Frontal cortex (tissue), 4 donors: ENCODE data around the gene SULT1A2. TPM values are rescaled to one million over a fixed set of nuclear protein-coding genes. Genes with fewer than 3 reads are reported as not detected.
"Not testable (repeated sequence)": the region's sequence is repeated elsewhere in the genome, so short reads cannot be mapped to it uniquely, and the experiment has no call there.

Experiments
- DNase-seq, 2 donors: peaks; one replicate each; pipeline ENCODE4 v3.0.0; 2012; ENCODE audit warnings: low spot score in 2 of 2
- FAIRE-seq: peaks from 2 replicates; lab custom pipeline; 2012; peaks lifted over from hg19 to GRCh38; lab: Jason Lieb, UNC
- total RNA-seq: library from RNA; depleted of rRNA; stranded (reverse); fragments of >200 nt; gene quantifications from one replicate; pipeline ENCODE4 v1.2.3, GENCODE V29; 2014
- donor health status: control.
- donor health status: control.
- donor health status: control.

The SULT1A2 gene
- total RNA-seq, result 0.41 TPM

DNA sequence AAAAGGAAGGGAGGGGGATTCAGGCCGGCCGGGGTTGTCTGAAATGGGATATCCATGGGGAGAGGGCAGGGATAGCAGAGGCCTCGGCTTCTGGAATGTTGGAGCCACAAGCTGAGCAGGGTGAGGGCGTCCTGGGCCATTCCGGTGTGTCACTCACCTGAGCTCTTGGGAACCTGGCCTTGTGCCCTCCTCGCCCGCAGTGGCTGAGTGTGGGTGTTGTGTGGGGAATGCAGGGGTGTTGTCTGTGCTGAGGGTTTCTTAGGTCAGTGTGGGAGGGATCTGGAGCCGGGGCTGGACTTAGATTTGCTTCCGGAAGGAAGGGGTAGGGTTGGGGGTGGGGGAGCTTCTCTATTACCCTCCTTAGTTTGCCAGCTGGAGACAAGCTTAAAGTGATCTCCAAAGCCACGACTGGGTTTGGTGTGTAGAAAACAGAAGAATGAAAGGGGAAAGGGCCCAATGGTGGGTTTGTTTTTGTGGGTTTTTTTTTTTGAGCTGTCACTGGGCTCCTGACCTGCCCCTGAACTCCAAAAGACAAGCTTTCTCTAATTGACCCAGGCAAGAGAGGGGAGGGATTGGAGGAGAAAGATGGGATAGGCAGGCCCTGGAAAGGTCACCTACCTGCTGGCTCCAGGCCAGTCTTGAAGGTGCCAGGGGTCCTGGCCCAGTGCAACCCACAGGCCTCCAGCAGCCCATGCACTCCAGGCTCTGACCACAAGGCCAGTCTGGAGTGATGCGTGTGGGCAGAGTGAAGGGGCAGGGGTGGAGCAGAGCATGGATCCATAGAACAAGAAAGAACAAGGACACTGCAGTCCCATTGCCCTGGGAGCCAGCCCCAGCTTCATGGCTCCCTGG is at the start of gene SULT1A2:
Gene SULT1A2 (minus strand): TSS at position 211 of the 852 bp plus-strand sequence. CDS start 1,120 bp downstream, outside the sequence.
- DNase-seq (no peak), FAIRE-seq (no peak)

DNA sequence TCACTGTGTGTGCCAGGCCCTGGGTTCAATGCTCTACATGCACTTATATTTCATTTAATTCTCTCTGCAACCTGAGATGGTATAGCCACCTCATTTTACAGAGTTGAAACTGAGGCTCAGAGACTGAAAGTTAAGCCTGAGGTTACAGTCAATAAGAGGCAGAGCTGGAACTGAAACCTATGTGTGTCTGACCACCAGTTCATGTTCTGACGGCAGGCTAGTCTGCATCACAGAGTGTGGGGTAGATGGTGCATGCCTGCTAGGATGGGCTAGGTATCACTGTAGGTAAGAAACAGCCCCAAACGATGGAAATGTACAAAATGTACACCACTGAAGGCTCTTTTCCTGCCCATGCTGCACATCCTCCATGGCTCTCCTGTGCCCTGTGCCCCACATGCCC is 43.1 kb upstream of the SULT1A2 start:
- DNase-seq, FAIRE-seq: not testable (repeated sequence)

DNA sequence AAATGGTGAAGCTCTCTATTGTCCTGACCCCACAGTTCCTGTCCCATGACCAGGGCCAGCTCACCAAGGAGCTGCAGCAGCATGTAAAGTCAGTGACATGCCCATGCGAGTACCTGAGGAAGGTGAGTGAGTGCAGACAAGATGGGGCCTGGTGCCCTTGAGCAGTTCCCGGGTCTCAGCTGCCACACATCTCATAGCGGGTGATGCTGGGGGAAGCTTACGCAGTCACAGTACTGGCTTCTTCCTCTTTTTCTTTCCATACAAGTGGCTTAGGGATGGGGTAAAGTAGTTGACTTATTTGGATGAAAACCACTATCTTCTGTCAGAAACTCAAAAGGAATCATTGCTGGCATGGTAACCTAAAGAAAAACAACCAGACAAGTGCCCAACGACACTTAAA is 41.5 kb upstream of the SULT1A2 start:
- FAIRE-seq, DNase-seq: not testable (repeated sequence)

DNA sequence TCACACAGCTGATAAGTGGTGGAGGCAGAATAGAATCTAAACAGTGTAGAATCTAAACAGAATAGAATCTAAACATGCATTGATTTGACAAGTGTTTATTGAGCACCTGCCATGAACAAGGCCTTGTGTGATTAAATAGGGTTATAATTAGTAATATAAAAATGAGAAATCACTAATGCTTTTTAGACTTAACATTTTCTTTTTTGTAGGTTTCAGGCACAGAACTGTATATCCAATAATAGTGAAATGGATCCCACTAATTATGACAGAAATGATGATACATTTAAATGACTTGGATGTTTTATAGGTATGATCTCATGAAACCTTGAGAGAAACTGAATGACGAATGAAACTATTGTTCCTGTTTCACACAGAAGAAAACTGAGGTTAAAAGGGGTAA is 40.9 kb upstream of the SULT1A2 start, which contains the start of gene NPIPB8:
Gene NPIPB8 (plus strand): TSS at position 301 of the 400 bp plus-strand sequence. CDS start 296 bp downstream, outside the sequence.
- not testable (repeated sequence) for FAIRE-seq, DNase-seq

- not testable (repeated sequence) for DNase-seq, FAIRE-seq
Observed at GRCh38 chr16:28636093-28636823, 39.4 kb upstream of the SULT1A2 start.

GRCh38 chr16:28630905-28631304 is 34.1 kb upstream of the SULT1A2 start:
- not testable (repeated sequence) for DNase-seq, FAIRE-seq

GRCh38 chr16:28623172-28623711 is 26.4 kb upstream of the SULT1A2 start:
- FAIRE-seq, result no peak
- peak in 1 of 2 donors; percentile 33 for DNase-seq

GRCh38 chr16:28622532-28623171 is 25.8 kb upstream of the SULT1A2 start:
- peak in 1 of 2 donors; percentile 2 for DNase-seq
- FAIRE-seq, result not testable (repeated sequence)

GRCh38 chr16:28621481-28622155 is 24.8 kb upstream of the SULT1A2 start:
- FAIRE-seq (no peak), DNase-seq (peak in 1 of 2 donors; percentile 1)

GRCh38 chr16:28620316-28620715 is 23.5 kb upstream of the SULT1A2 start:
- not testable (repeated sequence) for FAIRE-seq, DNase-seq

GRCh38 chr16:28617874-28618273 is 21.0 kb upstream of the SULT1A2 start:
- no peak for FAIRE-seq

DNA sequence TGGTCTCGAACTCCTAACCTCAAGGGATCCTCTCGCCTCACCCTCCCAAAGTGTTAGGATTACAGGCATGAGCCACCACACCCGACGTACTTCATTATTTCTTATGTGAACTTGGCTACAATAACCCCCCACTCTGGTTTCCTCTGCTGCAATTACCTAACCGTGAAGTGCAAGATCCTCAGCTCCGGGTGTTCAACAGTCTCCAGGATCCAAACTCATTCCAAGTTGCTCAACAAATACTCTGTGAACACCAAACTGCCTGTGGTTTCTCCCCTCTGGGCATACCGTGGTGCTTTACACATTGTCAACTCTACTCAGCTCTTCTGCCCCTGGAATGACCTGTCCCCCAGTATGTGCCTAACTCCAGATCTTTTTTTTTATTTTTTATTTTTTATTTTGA is 19.8 kb upstream of the SULT1A2 start:
- DNase-seq, result no peak
- no peak for FAIRE-seq

More at GRCh38 chr16:28617874-28618273, 21.0 kb upstream of the SULT1A2 start:
- no peak for DNase-seq

DNA sequence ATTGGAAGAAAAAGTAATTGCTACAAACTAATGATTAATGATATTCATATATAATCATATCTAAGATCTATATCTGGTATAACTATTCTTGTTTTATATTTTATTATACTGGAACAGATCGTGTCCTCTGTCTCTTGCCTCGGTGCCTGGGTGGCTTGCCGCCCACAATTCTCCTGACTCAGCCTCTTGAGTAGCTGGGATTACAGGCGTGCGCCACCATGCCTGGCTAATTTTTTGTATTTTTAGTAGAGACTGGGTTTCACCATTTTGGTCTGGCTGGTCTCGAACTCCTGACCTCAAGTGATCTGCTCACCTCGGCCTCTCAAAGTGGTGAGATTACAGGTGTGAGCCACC is 19.4 kb upstream of the SULT1A2 start:
- not testable (repeated sequence) for DNase-seq, FAIRE-seq

GRCh38 chr16:28615486-28616223 is 18.8 kb upstream of the SULT1A2 start:
- not testable (repeated sequence) for DNase-seq, FAIRE-seq

GRCh38 chr16:28614561-28614960 is 17.7 kb upstream of the SULT1A2 start:
- not testable (repeated sequence) for DNase-seq, FAIRE-seq

GRCh38 chr16:28613912-28614311 is 17.1 kb upstream of the SULT1A2 start:
- not testable (repeated sequence) for FAIRE-seq, DNase-seq

- DNase-seq, FAIRE-seq: not testable (repeated sequence)
Observed at GRCh38 chr16:28612359-28613280, 15.8 kb upstream of the SULT1A2 start.
